ENCODE measurements around the gene DACT1.

DNA sequence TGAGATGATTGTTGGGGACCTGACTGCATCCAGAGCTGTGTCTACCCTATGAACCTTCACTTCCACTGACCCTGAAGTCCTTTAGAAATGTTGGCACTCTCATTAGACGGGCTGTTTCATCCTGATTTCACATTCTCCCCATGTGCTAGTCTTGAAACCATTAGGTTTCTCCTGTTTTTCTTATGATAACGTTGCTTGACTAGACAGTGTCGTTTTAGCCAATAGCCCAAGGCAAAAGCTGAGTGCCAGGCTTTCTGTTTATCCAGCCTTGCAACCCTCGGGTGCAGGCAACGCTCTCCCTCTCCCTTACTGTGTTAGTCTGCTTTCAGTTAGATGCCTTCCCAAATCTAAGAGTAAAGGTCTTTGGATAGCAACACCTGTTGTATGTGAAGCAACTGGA is 30.1 kb downstream of the DACT1 start:
- TF ChIP-seq, protein P1, sequence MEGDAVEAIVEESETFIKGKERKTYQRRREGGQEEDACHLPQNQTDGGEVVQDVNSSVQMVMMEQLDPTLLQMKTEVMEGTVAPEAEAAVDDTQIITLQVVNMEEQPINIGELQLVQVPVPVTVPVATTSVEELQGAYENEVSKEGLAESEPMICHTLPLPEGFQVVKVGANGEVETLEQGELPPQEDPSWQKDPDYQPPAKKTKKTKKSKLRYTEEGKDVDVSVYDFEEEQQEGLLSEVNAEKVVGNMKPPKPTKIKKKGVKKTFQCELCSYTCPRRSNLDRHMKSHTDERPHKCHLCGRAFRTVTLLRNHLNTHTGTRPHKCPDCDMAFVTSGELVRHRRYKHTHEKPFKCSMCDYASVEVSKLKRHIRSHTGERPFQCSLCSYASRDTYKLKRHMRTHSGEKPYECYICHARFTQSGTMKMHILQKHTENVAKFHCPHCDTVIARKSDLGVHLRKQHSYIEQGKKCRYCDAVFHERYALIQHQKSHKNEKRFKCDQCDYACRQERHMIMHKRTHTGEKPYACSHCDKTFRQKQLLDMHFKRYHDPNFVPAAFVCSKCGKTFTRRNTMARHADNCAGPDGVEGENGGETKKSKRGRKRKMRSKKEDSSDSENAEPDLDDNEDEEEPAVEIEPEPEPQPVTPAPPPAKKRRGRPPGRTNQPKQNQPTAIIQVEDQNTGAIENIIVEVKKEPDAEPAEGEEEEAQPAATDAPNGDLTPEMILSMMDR (conservative IDR thresholded peaks at IDR 0.05; ENCODE audit: low read length), result no peak
- no peak for TF ChIP-seq EZH2phosphoT487 (IDR thresholded peaks at IDR 0.05; ENCODE audit: borderline replicate concordance, low read depth, low read length)

All from OCI-LY7 (cell line).